A673 (cell line): Measurements from ENCODE around the gene ANKRD13D. TPM values are rescaled to one million over a fixed set of nuclear protein-coding genes. Genes with fewer than 3 reads are reported as not detected.

Source experiments
- BruUV-seq: library from RNA; stranded (reverse); fragments of 400-500 nt; replicated peaks from 2 replicates; lab custom pipeline; 2021; lab: Mats Ljungman, UMichigan
- CTCF ChIA-PET: fragments of 300-600 bp; sonication (Branson Sonifier 250); formaldehyde crosslinking; loops from one replicate; lab custom pipeline; 2022; ENCODE audit warnings: antibody characterized with exemption; lab: Charles Lee
- POLR2A ChIA-PET: fragments of 300-600 bp; sonication (Branson Sonifier 250); formaldehyde crosslinking; loops from one replicate; lab custom pipeline; 2022; ENCODE audit warnings: antibody characterized with exemption; ENCODE audit not compliant: low non-redundant PET; lab: Charles Lee
- DNase-seq: peaks from one replicate; pipeline ENCODE4 v3.0.0-alpha.2; 2015; ENCODE audit warnings: low spot score
- H3K27ac ChIP-seq: fragments of 200-600 bp; sonication (generic); 2 replicates; pipeline ENCODE4 v1.5.1; 2016; ENCODE audit warnings: mixed run types, low read depth, mild to moderate bottlenecking, mixed read lengths, antibody characterized with exemption, low read length; ENCODE audit not compliant: poor library complexity, severe bottlenecking
- H3K27me3 ChIP-seq: fragments of 200-600 bp; sonication (generic); replicated peaks from 2 replicates; pipeline ENCODE4 v1.6.1; 2017; ENCODE audit warnings: mixed run types, low read depth, mild to moderate bottlenecking, mixed read lengths, antibody characterized with exemption, low read length; ENCODE audit not compliant: insufficient read depth, poor library complexity
- H3K36me3 ChIP-seq: fragments of 200-600 bp; sonication (generic); 2 replicates; pipeline ENCODE4 v1.6.1; 2016; ENCODE audit warnings: mixed run types, mild to moderate bottlenecking, mixed read lengths, antibody characterized with exemption, low read length; ENCODE audit not compliant: insufficient read depth, poor library complexity, severe bottlenecking
- H3K4me1 ChIP-seq: fragments of 200-600 bp; sonication (generic); 2 replicates; pipeline ENCODE4 v1.6.1; 2017; ENCODE audit warnings: mixed run types, mild to moderate bottlenecking, mixed read lengths, antibody characterized with exemption, low read length; ENCODE audit not compliant: insufficient read depth, poor library complexity, severe bottlenecking
- H3K4me3 ChIP-seq: fragments of 200-600 bp; sonication (generic); 2 replicates; pipeline ENCODE4 v1.5.1; 2016; ENCODE audit warnings: low read depth, mixed run types, mild to moderate bottlenecking, mixed read lengths, low read length; ENCODE audit not compliant: poor library complexity, severe bottlenecking
- H3K9me3 ChIP-seq: fragments of 200-600 bp; sonication (generic); 2 replicates; pipeline ENCODE4 v1.6.1; 2016; ENCODE audit warnings: mixed run types, low read depth, mild to moderate bottlenecking, mixed read lengths, antibody characterized with exemption, low read length; ENCODE audit not compliant: poor library complexity, severe bottlenecking
- EZH2 ChIP-seq: fragments of 200-600 bp; sonication (generic); IDR thresholded peaks from 2 replicates; pipeline ENCODE4 v1.6.1; 2017; ENCODE audit warnings: borderline replicate concordance, low read depth, mild to moderate bottlenecking, mixed read lengths, antibody characterized with exemption, low read length; ENCODE audit not compliant: poor library complexity, severe bottlenecking
- intact Hi-C: fragments of 100-400 bp; cut with micrococcal nuclease; formaldehyde crosslinking; loops from one replicate; pipeline ENCODE4 v1.10.0; 2022; ENCODE audit not compliant: unreplicated experiment
- total RNA-seq: library from RNA; stranded (reverse); gene quantifications from 2 replicates; pipeline ENCODE4 v1.2.3, GENCODE V29; 2021
- TF ChIP-seq, protein P1 (sequence below): fragments of 300-800, 200-600 bp; sonication (generic); conservative IDR thresholded peaks from 2 replicates; pipeline ENCODE4 v1.5.1; 2017; ENCODE audit warnings: low read depth, mild to moderate bottlenecking, antibody characterized with exemption, low read length, moderate library complexity, mixed read lengths

The ANKRD13D gene
- total RNA-seq, 1 experiment from 2014 or later = 101 TPM

DNA sequence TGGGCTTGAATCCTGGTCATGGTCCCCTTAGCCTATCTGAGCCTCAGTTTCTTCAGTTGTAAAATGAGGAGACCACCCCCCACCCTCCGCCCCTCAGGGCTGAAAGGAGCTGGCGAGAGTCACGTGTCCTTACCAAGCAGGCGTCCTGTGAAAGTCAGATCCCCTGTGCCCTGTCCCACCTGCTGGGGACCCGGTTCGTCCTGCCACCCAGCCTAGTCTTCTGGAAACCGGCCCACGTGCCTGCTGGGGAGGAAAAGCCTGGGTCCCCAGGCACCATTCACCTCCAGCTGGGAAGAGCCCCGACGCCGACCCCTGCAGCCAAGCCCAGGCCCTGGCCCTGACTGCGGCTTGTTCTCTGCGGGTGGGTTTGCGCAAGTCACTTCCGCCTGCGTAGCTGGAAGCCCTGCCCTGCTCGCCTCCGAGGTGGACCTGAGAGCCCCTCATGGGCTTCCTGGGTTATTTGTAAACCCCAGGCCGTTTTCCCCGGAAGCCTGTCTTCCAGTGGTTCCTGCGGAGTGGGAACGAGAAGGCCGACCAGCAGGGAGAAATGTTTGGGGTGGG is 13.5 kb downstream of the ANKRD13D start:
- DNase-seq = no peak
- Histone ChIP-seq H3K27me3 (no peaks in the 10 kb centered on the region), H3K4me3 (peak overlapping the region; percentile 60), H3K4me1 (peaks cover 10% of the 10 kb centered on the region), H3K27ac (peak overlapping the region; percentile 72), H3K36me3 (peaks cover 49% of the 10 kb centered on the region), H3K9me3 (no peaks in the 10 kb centered on the region)
- intact Hi-C loops = no loop called here
- TF ChIP-seq, protein P1, sequence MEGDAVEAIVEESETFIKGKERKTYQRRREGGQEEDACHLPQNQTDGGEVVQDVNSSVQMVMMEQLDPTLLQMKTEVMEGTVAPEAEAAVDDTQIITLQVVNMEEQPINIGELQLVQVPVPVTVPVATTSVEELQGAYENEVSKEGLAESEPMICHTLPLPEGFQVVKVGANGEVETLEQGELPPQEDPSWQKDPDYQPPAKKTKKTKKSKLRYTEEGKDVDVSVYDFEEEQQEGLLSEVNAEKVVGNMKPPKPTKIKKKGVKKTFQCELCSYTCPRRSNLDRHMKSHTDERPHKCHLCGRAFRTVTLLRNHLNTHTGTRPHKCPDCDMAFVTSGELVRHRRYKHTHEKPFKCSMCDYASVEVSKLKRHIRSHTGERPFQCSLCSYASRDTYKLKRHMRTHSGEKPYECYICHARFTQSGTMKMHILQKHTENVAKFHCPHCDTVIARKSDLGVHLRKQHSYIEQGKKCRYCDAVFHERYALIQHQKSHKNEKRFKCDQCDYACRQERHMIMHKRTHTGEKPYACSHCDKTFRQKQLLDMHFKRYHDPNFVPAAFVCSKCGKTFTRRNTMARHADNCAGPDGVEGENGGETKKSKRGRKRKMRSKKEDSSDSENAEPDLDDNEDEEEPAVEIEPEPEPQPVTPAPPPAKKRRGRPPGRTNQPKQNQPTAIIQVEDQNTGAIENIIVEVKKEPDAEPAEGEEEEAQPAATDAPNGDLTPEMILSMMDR = no peak
- TF ChIP-seq EZH2 = no peak
- POLR2A ChIA-PET = no interaction called here
- CTCF ChIA-PET = interaction anchor here (1.0 kb wide), 1 partner anchor 41 kb away, joined by 3 read pairs; no protein-coding TSS in a partner anchor
- BruUV-seq = no TSS peak

DNA sequence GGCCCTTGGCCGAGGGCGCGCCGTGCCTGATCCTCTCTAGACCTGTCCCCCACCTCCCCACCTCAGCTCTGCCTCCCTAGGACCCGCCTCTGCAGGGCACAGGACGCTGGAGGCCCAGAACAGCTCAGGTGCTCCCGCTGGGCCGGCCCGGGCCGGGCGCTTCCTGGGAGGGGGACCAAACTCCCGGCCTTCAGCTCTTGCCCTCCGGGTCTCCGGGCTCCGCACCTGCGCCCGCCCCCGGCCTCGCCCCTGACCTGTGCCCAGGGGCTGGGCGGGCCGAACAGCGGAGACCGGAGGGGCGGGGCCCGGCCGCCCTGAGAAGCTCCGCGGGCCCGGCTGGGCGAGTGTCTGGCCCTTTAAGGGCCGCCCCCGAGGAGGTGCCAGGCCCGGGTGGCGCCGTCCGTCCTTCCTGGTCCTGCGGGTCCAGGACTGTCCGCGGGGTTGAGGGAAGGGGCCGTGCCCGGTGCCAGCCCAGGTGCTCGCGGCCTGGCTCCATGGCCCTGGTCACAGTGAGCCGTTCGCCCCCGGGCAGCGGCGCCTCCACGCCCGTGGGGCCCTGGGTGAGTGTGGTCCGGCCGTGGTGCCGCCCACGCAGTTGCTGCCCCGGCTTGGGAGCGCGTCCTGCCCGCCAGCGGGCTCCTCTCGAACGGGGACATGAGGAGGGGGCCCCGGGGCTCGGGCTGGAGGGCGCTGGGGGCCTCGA is 14.2 kb downstream of the ANKRD13D start, which contains the start of gene SSH3:
TSS of gene SSH3 (plus strand) at position 399 of the 703 bp plus-strand sequence. CDS start at position 495, 96 bp downstream.
- Histone ChIP-seq H3K4me1 (peaks cover 10% of the 10 kb centered on the region), H3K9me3 (no peaks in the 10 kb centered on the region), H3K4me3 (peak within 1 kb of the TSS; percentile 60), H3K27ac (peak within 1 kb of the TSS; percentile 72), H3K27me3 (no peaks in the 10 kb centered on the region), H3K36me3 (peaks cover 42% of the 10 kb centered on the region)
- BruUV-seq = no TSS peak
- ChIA-PET POLR2A (no interaction called here), CTCF (interaction anchor here (1.0 kb wide), 1 partner anchor 42 kb away, joined by 3 read pairs; no protein-coding TSS in a partner anchor)
- DNase-seq = peak; percentile 58
- intact Hi-C loops = no loop called here
- no peak for TF ChIP-seq EZH2
- TF ChIP-seq, protein P1 = no peak

DNA sequence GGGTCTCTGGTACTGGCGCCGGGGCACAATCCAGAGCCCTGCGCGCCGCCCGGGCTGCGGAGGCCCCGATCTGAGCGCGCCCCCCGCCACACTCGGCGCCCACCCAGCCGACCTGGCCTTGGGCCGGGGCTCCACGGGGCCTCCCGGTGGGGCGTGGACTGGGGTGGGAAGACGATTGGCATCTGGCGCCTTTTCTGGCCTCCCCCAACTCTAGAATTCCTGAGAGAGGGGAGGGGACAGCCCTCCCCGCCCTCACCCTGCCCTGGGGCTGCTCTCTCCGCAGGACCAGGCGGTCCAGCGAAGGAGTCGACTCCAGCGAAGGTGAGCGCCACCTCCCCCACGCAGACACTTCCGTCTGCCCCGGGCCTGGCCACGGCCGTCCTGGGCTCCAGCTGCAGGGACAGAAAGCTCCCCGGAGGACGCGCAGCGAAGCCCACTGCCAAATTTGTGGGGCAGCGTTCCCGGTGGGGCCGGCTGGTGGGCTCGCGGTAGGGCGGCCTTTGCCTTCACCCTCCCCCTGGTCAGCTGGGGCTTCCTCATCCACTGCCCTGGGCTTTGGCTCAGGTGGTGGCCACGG is 14.8 kb downstream of the ANKRD13D start:
- H3K36me3 ChIP-seq = peaks cover 36% of the 10 kb centered on the region
- peak overlapping the region; percentile 72 for H3K27ac ChIP-seq
- intact Hi-C loops = no loop called here
- DNase-seq = no peak
- peak overlapping the region; percentile 60 for H3K4me3 ChIP-seq
- no peaks in the 10 kb centered on the region for H3K27me3 ChIP-seq
- CTCF ChIA-PET = no interaction called here
- TF ChIP-seq EZH2 = no peak
- TF ChIP-seq, protein P1 = no peak
- no TSS peak for BruUV-seq
- POLR2A ChIA-PET = no interaction called here
- peaks cover 10% of the 10 kb centered on the region for H3K4me1 ChIP-seq
- no peaks in the 10 kb centered on the region for H3K9me3 ChIP-seq
